ENCODE results near the gene BRWD1. TPM values are rescaled to one million over a fixed set of nuclear protein-coding genes. Genes with fewer than 3 reads are reported as not detected.

BRWD1 gene
- total and polyA plus RNA-seq, 2 of the 13 experiments (the other 11 are each of a cell fraction or from before 2014, with no cell fraction given), result 13.9 to 28.0 TPM

DNA sequence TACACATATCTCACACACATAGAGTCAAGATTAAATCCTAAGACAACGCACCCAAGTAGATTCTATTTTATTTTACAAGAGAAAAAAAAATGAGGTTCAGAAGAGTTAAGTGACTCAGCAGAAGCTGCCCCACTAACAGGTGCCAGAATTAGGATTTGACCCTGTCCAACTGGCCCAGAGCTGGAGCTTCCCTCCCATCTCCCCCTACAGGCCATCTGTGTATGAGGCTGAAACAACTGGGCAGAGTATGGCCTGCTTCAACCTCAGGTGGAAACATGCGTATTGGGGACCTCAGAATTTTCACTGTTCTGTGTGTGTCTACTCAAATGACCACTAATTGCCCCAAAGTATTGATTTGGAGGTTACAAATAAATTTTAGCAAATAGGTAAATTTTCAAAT lies 160.1 kb downstream of the BRWD1 start (continued):
- no peak for TF ChIP-seq CC2D1A (CRISPR knock-in tag; IDR thresholded peaks at IDR 0.05)
- TF ChIP-seq, protein P1, sequence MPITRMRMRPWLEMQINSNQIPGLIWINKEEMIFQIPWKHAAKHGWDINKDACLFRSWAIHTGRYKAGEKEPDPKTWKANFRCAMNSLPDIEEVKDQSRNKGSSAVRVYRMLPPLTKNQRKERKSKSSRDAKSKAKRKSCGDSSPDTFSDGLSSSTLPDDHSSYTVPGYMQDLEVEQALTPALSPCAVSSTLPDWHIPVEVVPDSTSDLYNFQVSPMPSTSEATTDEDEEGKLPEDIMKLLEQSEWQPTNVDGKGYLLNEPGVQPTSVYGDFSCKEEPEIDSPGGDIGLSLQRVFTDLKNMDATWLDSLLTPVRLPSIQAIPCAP (CRISPR knock-in tag; IDR thresholded peaks at IDR 0.05; ENCODE audit: low read depth), result no peak
- TF ChIP-seq SMAD3 (CRISPR knock-in tag; IDR thresholded peaks at IDR 0.05), result no peak
- TF ChIP-seq USF2 (IDR thresholded peaks at IDR 0.05; ENCODE audit: low read depth, low read length), result no peak
- TF ChIP-seq USF2 (CRISPR knock-in tag; IDR thresholded peaks at IDR 0.05; ENCODE audit: borderline replicate concordance), result no peak
- TF ChIP-seq SNAI1 (CRISPR knock-in tag; IDR thresholded peaks at IDR 0.05; ENCODE audit: borderline replicate concordance), result no peak
- no peak for TF ChIP-seq ZNF768 (CRISPR knock-in tag; IDR thresholded peaks at IDR 0.05)

- in situ Hi-C loops (cut with HindIII; ENCODE audit: extremely low pct_ligation_motif_present, low pct_unique_long_range_greater_than_20kb) (no loop called here), intact Hi-C loops (cut with micrococcal nuclease; ENCODE audit: unreplicated experiment) (no loop called here)
- BruUV-seq (replicated peaks), result no TSS peak
- TF ChIP-seq MYC (CRISPR knock-in tag; IDR thresholded peaks at IDR 0.05; ENCODE audit: borderline replicate concordance) (no peak), REPIN1 (CRISPR knock-in tag; IDR thresholded peaks at IDR 0.05; ENCODE audit: borderline replicate concordance, low read depth) (no peak), ZNF564 (CRISPR knock-in tag; IDR thresholded peaks at IDR 0.05) (no peak), CHCHD3 (CRISPR knock-in tag; IDR thresholded peaks at IDR 0.05) (no peak), SOX6 (IDR thresholded peaks at IDR 0.05) (no peak), SOX6 (CRISPR knock-in tag; IDR thresholded peaks at IDR 0.05) (no peak)
- DNase-seq (ENCODE audit: low spot score) (no peak), FAIRE-seq (no peak), ATAC-seq (no peak)
- Histone ChIP-seq H2AFZ (ENCODE audit: low read length) (no peak overlapping the region), H3K27me3 (ENCODE audit: control insufficient read depth in 1 of 2, insufficient read depth in 2 of 2, low read length in 2 of 2) (peaks cover 4 to 22% of the 10 kb centered on the region in 2 experiments; a peak in 2 of 5 replicates), H3K9ac (ENCODE audit: insufficient read depth, low read depth, low read length) (no peak overlapping the region), H3K79me2 (ENCODE audit: insufficient read depth, low read length) (no peaks in the 10 kb centered on the region), H3K4me3 (replicated peaks in 1 of 3; ENCODE audit: insufficient read depth in 1 of 3, low read depth in 2 of 3, low read length in 3 of 3) (no peak overlapping the region), H4K20me1 (ENCODE audit: insufficient read depth, low read length) (no peaks in the 10 kb centered on the region), H3K36me3 (replicated peaks in 1 of 2; ENCODE audit: control insufficient read depth in 1 of 2, insufficient read depth in 2 of 2, low read length in 2 of 2) (no peaks in the 10 kb centered on the region), H3K4me2 (ENCODE audit: low read depth, low read length) (no peak overlapping the region), H3K4me1 (ENCODE audit: insufficient read depth, low read length) (no peaks in the 10 kb centered on the region), H3K27ac (ENCODE audit: extremely low read length, insufficient read depth, low read length) (no peak overlapping the region), H3K9me3 (ENCODE audit: low read length) (no peaks in the 10 kb centered on the region)
- CTCF ChIA-PET (ENCODE audit: low intra/inter-chr PET ratio, low total read pairs), result interaction anchor here (1.6 kb wide), 1 partner anchor 419 kb away, joined by 3 read pairs; no protein-coding TSS in a partner anchor
- 42% methylated on average over 2 of the region's 2 CpGs for WGBS (ENCODE audit: low lambda C conversion rate)
- POLR2A ChIA-PET, result no interaction called here
Observed at GRCh38 chr21:39152271-39152670, 161.2 kb downstream of the BRWD1 start.
